BJ (cell line): ENCODE results near the gene MEF2B. TPM values are rescaled to one million over a fixed set of nuclear protein-coding genes. Genes with fewer than 3 reads are reported as not detected.

Experiments used
- CTCF ChIA-PET: fragments of 350-600 bp; formaldehyde crosslinking; extraction: SDS; loops from one replicate; lab custom pipeline; 2021; ENCODE audit warnings: antibody characterized with exemption, inconsistent platforms; lab: Yijun Ruan, JAX
- POLR2A ChIA-PET: fragments of 300-600 bp; sonication (Branson Sonifier 250); formaldehyde crosslinking; extraction: SDS; loops from one replicate; lab custom pipeline; 2021; ENCODE audit warnings: antibody characterized with exemption; lab: Charles Lee
- DNase-seq: peaks from one replicate; pipeline ENCODE4 v3.0.0-alpha.2; 2011; ENCODE audit warnings: low read depth
- H3K27me3 ChIP-seq: 2 replicates; pipeline ENCODE4 v1.6.0; 2011; ENCODE audit warnings: low read length; ENCODE audit not compliant: control insufficient read depth, insufficient read depth
- H3K36me3 ChIP-seq: 2 replicates; pipeline ENCODE4 v1.5.1; 2011; ENCODE audit warnings: low read length; ENCODE audit not compliant: control insufficient read depth, insufficient read depth
- H3K4me3 ChIP-seq: 2 replicates; pipeline ENCODE4 v1.5.1; 2011; ENCODE audit warnings: low read depth, mild to moderate bottlenecking, control low read depth, low read length
- CTCF ChIP-seq: IDR thresholded peaks from 2 replicates; pipeline ENCODE4 v1.5.1; 2011; ENCODE audit warnings: low read depth, mild to moderate bottlenecking, control low read depth, inconsistent platforms, low read length, moderate library complexity; ENCODE audit not compliant: insufficient read depth
- polyA plus RNA-seq: library from polyadenylated mRNA; depleted of rRNA; stranded (reverse); fragments of >200 nt; gene quantifications from 2 replicates; pipeline ENCODE4 v1.2.3, GENCODE V29; 2011

Gene MEF2B
- polyA plus RNA-seq, 1 experiment, result 0.10 TPM

DNA sequence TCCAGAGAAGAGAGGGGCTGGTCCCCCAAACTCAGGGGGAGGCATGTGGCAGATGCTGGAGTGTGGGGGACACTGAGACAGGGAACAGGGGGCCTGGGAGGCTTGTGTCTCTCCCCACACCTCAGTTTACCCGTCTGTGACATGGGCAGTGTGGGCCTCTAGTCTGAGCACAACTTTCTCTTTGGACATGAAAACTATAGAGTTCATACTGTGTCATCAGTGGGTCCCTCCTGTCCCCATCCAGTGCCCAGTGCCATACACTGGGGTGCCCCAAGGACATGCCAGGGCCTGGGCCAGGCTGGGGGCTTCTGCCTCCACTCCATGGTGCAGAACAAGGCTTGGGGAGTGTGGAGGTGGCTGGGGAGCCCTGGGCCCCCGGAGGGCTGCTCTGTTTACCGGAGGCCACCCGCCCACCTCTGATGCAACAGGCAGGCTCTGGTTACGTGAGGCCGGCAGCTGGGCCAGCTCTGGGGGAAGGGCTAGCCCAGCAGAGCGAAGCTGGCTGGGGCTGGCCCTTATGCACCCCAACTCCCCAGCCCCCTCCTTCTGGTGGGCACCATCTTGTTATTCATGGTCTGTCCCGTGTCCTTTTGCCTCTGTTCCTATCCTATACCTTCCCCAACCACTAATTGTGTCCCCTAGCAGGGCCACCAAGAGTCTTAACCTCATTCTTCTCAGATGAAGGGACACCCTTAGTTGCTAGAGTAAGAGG, 1.9 kb upstream of the MEF2B start:
- ChIA-PET CTCF (interaction anchor here (7.0 kb wide), 1 partner anchor 24 kb away, joined by 80 read pairs; no protein-coding TSS in a partner anchor), POLR2A (no interaction called here)
- no peak overlapping the region for H3K4me3 ChIP-seq
- no peak for DNase-seq
- no peaks in the 10 kb centered on the region for H3K36me3 ChIP-seq
- H3K27me3 ChIP-seq, result no peaks in the 10 kb centered on the region
- TF ChIP-seq CTCF, result no peak

- ChIA-PET POLR2A (no interaction called here), CTCF (interaction anchor here (1.2 to 7.0 kb wide), 2 partner anchors 23 kb away, joined by 3 to 80 read pairs; no protein-coding TSS in a partner anchor)
- Histone ChIP-seq H3K4me3 (no peak overlapping the region), H3K36me3 (no peaks in the 10 kb centered on the region), H3K27me3 (no peaks in the 10 kb centered on the region)
- no peak for DNase-seq
- no peak for TF ChIP-seq CTCF
Observed at GRCh38 chr19:19170873-19171672, 1.0 kb upstream of the MEF2B start.

GRCh38 chr19:19169236-19170052, 619 bp downstream of the MEF2B start:
- Histone ChIP-seq H3K4me3 (peak overlapping the region; percentile 23; the same call in 1 of the 2 replicates), H3K27me3 (no peaks in the 10 kb centered on the region), H3K36me3 (no peaks in the 10 kb centered on the region)
- ChIA-PET POLR2A (no interaction called here), CTCF (interaction anchor here (1.2 kb wide), 1 partner anchor 21 kb away, joined by 3 read pairs; no protein-coding TSS in a partner anchor)
- no peak for TF ChIP-seq CTCF
- no peak for DNase-seq

DNA sequence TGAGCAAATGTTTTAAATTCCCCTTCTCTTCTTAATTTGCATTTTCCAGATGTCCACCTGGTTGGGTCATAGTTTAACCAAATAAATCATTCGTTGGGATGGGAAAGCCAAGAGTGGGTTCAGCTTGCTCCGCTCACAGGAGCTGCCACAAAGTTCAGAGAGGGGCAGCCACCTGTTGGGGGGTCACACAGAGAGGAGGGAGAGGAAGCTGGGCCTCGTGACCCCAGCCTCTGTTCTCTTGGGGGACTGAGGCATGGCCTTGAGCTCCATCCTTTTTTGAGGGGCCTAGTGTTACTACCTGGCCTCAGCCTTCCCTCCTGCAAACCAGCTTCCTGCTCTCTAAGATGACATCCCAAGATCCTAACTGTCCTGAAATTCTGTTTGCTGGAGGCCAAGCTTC, 2.5 kb downstream of the MEF2B start:
- Histone ChIP-seq H3K27me3 (no peaks in the 10 kb centered on the region), H3K4me3 (no peak overlapping the region), H3K36me3 (no peaks in the 10 kb centered on the region)
- TF ChIP-seq CTCF, result no peak
- ChIA-PET CTCF (interaction anchor here (0.9 to 2.5 kb wide), 3 partner anchors 7 to 21 kb away, joined by 3 to 9 read pairs (median 6); no protein-coding TSS in a partner anchor), POLR2A (no interaction called here)
- DNase-seq, result no peak
